Erythroblast (primary cell): ENCODE measurements around the gene TAC4.

ENCODE experiments used
- GATA1 ChIP-seq: IDR thresholded peaks from 2 replicates; pipeline ENCODE4 v1.6.1; 2011; ENCODE audit warnings: low read depth, mild to moderate bottlenecking, control low read depth, low read length, moderate library complexity
- POLR2A ChIP-seq: IDR thresholded peaks from 2 replicates; pipeline ENCODE4 v1.6.1; 2011; ENCODE audit warnings: mild to moderate bottlenecking, low read length

- no peak for TF ChIP-seq POLR2A
- no peak for TF ChIP-seq GATA1
Observed at GRCh38 chr17:49848019-49848473, at the start of gene TAC4.
